MCF 10A (cell line): ENCODE measurements around the gene AP1S2. TPM values are rescaled to one million over a fixed set of nuclear protein-coding genes. Genes with fewer than 3 reads are reported as not detected.
"Not testable (repeated sequence)": the region's sequence is repeated elsewhere in the genome, so short reads cannot be mapped to it uniquely, and the experiment has no call there.

Experiments
- BruUV-seq: library from RNA; stranded (reverse); fragments of 400-500 nt; replicated peaks from 2 replicates; lab custom pipeline; 2021; lab: Mats Ljungman, UMichigan
- CTCF ChIA-PET: fragments of 300-600 bp; sonication (Branson Sonifier 250); formaldehyde crosslinking; extraction: SDS; loops from one replicate; lab custom pipeline; 2021; ENCODE audit warnings: antibody characterized with exemption, inconsistent platforms; lab: Yijun Ruan, JAX
- POLR2A ChIA-PET: fragments of 300-600, 350-650 bp; sonication (Branson Sonifier 250); formaldehyde crosslinking; extraction: SDS; loops from one replicate; lab custom pipeline; 2020; ENCODE audit warnings: antibody characterized with exemption, inconsistent platforms; lab: Yijun Ruan, JAX
- DNase-seq: peaks from one replicate; pipeline ENCODE4 v3.0.0-alpha.2; 2018; ENCODE audit not compliant: unreplicated experiment
- H3K27ac Mint-ChIP-seq: one replicate; pipeline ENCODE4 v1.8.0; 2022; ENCODE audit warnings: mild to moderate bottlenecking, low read depth, mixed read lengths; ENCODE audit not compliant: unreplicated experiment
- H3K27me3 Mint-ChIP-seq: one replicate; pipeline ENCODE4 v1.8.0; 2022; ENCODE audit warnings: mixed read lengths; ENCODE audit not compliant: insufficient read depth, unreplicated experiment
- H3K36me3 Mint-ChIP-seq: one replicate; pipeline ENCODE4 v1.8.0; 2022; ENCODE audit warnings: mild to moderate bottlenecking, moderate library complexity, mixed read lengths; ENCODE audit not compliant: insufficient read depth, unreplicated experiment
- H3K4me1 Mint-ChIP-seq: one replicate; pipeline ENCODE4 v1.8.0; 2022; ENCODE audit warnings: mixed read lengths; ENCODE audit not compliant: insufficient read depth, unreplicated experiment
- H3K4me3 Mint-ChIP-seq: one replicate; pipeline ENCODE4 v1.8.0; 2022; ENCODE audit warnings: mild to moderate bottlenecking, moderate library complexity, mixed read lengths; ENCODE audit not compliant: unreplicated experiment
- H3K9me3 Mint-ChIP-seq: one replicate; pipeline ENCODE4 v1.8.0; 2022; ENCODE audit warnings: mixed read lengths; ENCODE audit not compliant: unreplicated experiment
- CTCF ChIP-seq: fragments of 200-600 bp; IDR thresholded peaks from one replicate; pipeline ENCODE4 v1.8.0; 2022; ENCODE audit warnings: antibody characterized with exemption, mild to moderate bottlenecking; ENCODE audit not compliant: unreplicated experiment
- intact Hi-C: fragments of 100-400 bp; cut with micrococcal nuclease; formaldehyde crosslinking; loops from 2 replicates; pipeline ENCODE4 v1.14.1; 2022
- total RNA-seq: library from RNA; stranded (reverse); gene quantifications from 2 replicates; pipeline ENCODE4 v1.2.3, GENCODE V29; 2022

AP1S2 gene
- total RNA-seq, 1 experiment from 2014 or later, result 9.4 TPM

DNA sequence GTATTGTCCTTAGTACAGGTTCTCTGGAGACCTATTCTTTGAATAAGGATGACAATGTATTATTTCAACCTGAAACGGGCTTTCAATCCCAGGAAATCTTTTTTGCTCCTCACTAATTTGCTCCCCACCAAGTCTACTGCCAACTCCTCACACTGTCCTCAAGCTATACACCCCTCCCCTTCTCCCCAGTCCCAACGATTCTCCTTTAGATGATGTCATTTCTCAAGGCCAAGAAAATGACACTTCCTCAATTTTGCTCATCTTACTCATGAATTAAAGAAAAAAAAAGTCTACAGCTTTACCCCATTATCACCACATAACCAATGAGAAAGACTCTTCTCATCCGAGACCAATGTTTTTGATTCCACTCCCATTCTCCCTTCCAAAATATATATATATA, 20.6 kb downstream of the AP1S2 start:
- no TSS peak for BruUV-seq
- CTCF ChIA-PET, result no interaction called here
- no peak overlapping the region for H3K4me3 Mint-ChIP-seq

DNA sequence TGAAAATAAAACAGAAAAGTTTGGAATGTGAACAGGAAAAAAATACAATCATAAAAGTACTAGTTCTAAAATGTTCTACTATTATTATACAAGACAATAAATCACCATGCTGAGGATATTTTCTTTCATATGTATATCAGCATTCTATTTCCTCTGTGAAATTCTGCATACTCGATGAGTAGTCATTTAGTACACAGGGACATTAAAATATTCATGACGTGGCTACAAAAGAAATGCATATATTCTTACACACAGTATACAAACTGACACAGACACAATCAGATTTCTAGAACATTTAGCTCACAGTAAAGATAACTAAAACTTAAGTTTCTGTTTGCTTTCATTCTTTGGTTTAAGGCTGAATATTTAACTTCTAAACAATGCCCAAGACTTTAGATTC, 23.3 kb downstream of the AP1S2 start:
- CTCF ChIA-PET, H3K9me3 Mint-ChIP-seq, H3K27ac Mint-ChIP-seq, POLR2A ChIA-PET, H3K27me3 Mint-ChIP-seq, H3K4me3 Mint-ChIP-seq, DNase-seq, BruUV-seq, intact Hi-C loops, H3K4me1 Mint-ChIP-seq: not testable (repeated sequence)
- peaks cover 11% of the 10 kb centered on the region for H3K36me3 Mint-ChIP-seq

More for the DNA sequence above, 20.6 kb downstream of the AP1S2 start:
- POLR2A ChIA-PET, result no interaction called here
- no peak for TF ChIP-seq CTCF
- H3K27me3 Mint-ChIP-seq, result no peaks in the 10 kb centered on the region
- DNase-seq, result no peak
- no peaks in the 10 kb centered on the region for H3K36me3 Mint-ChIP-seq
- intact Hi-C loops, result no loop called here
- no peaks in the 10 kb centered on the region for H3K9me3 Mint-ChIP-seq
- no peaks in the 10 kb centered on the region for H3K4me1 Mint-ChIP-seq
- no peak overlapping the region for H3K27ac Mint-ChIP-seq

DNA sequence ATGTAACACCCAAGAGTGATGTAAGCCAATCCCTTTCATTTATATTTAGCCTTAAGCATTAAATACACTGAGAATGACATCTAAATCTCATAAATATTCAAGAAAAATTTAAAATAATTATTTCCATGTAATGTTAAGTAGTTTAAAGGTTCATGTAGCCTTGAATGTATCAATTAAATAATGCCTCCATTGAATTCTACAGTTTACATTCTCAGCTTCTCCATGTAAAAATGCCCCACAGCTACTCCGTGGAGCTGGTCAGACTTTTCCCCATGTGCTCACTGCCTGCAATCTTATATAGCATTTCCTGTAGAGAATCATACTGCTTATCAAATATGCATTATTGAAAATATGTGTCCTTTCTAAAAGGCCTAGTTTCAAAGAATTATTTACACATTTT, 25.4 kb downstream of the AP1S2 start:
- BruUV-seq, result no TSS peak
- Mint-ChIP-seq H3K9me3 (no peaks in the 10 kb centered on the region), H3K36me3 (peaks cover 11% of the 10 kb centered on the region), H3K27ac (no peak overlapping the region), H3K27me3 (no peaks in the 10 kb centered on the region), H3K4me3 (no peak overlapping the region), H3K4me1 (no peaks in the 10 kb centered on the region)
- POLR2A ChIA-PET, result interaction anchor here (1.1 kb wide), 1 partner anchor 853 kb away, joined by 3 read pairs; no protein-coding TSS in a partner anchor
- CTCF ChIA-PET, result interaction anchor here (1.3 kb wide), 1 partner anchor 19 kb away, joined by 3 read pairs; no protein-coding TSS in a partner anchor
- intact Hi-C loops, result no loop called here
- no peak for TF ChIP-seq CTCF
- DNase-seq, result no peak

DNA sequence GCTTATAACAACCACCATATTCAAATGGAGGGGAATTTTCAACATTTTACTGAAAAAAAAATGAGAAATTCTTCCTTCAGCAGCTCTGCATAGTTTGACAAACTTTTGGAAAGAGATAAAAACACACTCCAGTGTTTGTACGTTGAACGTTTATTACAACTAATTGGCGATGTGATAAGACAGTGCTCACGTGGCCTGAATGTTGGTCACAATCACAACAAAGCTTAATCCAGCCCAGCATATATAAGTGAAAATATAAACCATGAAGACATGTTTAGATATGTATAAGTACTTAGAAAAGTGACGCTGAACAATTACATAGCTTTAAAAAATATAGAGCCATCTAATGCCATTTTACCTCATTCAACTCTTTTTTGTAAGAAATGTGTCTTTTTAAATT, 28.7 kb downstream of the AP1S2 start:
- Mint-ChIP-seq H3K4me1 (no peaks in the 10 kb centered on the region), H3K27ac (no peak overlapping the region), H3K27me3 (no peaks in the 10 kb centered on the region), H3K9me3 (no peaks in the 10 kb centered on the region), H3K4me3 (no peak overlapping the region), H3K36me3 (peaks cover 35% of the 10 kb centered on the region)
- ChIA-PET CTCF (interaction anchor here (0.6 to 1.1 kb wide), 3 partner anchors 9 to 58 kb away, joined by 3 to 4 read pairs (median 3); no protein-coding TSS in a partner anchor), POLR2A (no interaction called here)
- no TSS peak for BruUV-seq
- intact Hi-C loops, result no loop called here
- TF ChIP-seq CTCF, result no peak
- no peak for DNase-seq
